ENCODE results near the gene NFKBIZ. TPM values are rescaled to one million over a fixed set of nuclear protein-coding genes. Genes with fewer than 3 reads are reported as not detected.

The NFKBIZ gene
- polyA plus RNA-seq, 1 of the 3 experiments (the other 2 are of a cell fraction), result 59.9 TPM

DNA sequence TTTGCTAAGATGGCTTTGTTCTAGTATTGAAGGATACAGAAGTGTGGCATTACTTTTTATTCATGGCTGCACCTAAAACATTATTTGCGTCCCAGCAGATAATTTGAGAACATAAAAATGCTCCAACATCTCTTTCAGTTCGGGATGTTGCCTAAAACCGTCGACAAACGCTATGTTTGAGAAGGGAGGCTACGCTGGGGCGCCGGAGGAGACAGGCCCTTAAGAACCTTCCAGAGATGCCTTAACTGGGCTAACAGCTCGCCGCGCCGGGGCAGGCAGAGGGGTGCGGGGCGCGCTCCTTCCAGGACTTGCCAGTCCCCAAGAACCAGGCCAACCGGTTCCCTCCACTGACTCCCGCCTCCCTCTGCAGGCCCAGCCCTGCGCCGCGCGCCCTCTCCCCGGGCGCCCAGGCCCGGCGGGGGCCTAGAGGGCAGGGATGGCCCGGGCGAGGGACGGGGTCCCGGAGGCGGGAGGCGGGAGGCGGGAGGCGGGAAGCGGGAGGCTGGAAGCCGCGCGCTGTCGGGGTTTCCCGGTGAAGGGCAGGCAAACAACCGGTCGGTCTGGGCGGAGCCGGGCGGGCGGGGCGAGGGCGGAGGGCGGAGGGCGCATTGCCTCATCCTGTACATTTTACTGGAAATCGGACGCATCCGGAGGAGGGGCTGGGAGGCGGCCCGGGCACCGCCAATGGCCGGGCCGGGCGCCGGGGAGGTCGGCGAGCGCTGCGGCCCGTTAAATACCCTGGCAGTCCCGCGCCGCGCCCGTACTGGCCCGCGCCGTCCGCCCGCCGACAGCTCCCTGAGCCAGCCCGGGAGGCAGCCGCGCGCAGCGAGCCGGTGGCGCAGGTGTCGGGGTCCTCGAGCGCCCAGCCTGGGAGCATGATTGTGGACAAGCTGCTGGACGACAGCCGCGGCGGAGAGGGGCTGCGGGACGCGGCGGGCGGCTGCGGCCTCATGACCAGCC is at the start of gene NFKBIZ (continued):
- TF ChIP-seq CHD2 (IDR thresholded peaks at IDR 0.05; ENCODE audit: low read length, partially characterized antibody) (peak; percentile 4), RAD21 (IDR thresholded peaks at IDR 0.05; ENCODE audit: low read length) (no peak), SMC3 (IDR thresholded peaks at IDR 0.05; ENCODE audit: low read depth, low read length) (peak; percentile 19; the same call in 1 of the 2 replicates), RXRA (IDR thresholded peaks at IDR 0.05; ENCODE audit: borderline replicate concordance, low read depth) (no peak)
- TF ChIP-seq, protein P1, sequence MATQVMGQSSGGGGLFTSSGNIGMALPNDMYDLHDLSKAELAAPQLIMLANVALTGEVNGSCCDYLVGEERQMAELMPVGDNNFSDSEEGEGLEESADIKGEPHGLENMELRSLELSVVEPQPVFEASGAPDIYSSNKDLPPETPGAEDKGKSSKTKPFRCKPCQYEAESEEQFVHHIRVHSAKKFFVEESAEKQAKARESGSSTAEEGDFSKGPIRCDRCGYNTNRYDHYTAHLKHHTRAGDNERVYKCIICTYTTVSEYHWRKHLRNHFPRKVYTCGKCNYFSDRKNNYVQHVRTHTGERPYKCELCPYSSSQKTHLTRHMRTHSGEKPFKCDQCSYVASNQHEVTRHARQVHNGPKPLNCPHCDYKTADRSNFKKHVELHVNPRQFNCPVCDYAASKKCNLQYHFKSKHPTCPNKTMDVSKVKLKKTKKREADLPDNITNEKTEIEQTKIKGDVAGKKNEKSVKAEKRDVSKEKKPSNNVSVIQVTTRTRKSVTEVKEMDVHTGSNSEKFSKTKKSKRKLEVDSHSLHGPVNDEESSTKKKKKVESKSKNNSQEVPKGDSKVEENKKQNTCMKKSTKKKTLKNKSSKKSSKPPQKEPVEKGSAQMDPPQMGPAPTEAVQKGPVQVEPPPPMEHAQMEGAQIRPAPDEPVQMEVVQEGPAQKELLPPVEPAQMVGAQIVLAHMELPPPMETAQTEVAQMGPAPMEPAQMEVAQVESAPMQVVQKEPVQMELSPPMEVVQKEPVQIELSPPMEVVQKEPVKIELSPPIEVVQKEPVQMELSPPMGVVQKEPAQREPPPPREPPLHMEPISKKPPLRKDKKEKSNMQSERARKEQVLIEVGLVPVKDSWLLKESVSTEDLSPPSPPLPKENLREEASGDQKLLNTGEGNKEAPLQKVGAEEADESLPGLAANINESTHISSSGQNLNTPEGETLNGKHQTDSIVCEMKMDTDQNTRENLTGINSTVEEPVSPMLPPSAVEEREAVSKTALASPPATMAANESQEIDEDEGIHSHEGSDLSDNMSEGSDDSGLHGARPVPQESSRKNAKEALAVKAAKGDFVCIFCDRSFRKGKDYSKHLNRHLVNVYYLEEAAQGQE (IDR thresholded peaks at IDR 0.05; ENCODE audit: low read depth, low read length), result peak; percentile 83
- TF ChIP-seq, protein P2, sequence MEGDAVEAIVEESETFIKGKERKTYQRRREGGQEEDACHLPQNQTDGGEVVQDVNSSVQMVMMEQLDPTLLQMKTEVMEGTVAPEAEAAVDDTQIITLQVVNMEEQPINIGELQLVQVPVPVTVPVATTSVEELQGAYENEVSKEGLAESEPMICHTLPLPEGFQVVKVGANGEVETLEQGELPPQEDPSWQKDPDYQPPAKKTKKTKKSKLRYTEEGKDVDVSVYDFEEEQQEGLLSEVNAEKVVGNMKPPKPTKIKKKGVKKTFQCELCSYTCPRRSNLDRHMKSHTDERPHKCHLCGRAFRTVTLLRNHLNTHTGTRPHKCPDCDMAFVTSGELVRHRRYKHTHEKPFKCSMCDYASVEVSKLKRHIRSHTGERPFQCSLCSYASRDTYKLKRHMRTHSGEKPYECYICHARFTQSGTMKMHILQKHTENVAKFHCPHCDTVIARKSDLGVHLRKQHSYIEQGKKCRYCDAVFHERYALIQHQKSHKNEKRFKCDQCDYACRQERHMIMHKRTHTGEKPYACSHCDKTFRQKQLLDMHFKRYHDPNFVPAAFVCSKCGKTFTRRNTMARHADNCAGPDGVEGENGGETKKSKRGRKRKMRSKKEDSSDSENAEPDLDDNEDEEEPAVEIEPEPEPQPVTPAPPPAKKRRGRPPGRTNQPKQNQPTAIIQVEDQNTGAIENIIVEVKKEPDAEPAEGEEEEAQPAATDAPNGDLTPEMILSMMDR (IDR thresholded peaks at IDR 0.05), result no peak

DNA sequence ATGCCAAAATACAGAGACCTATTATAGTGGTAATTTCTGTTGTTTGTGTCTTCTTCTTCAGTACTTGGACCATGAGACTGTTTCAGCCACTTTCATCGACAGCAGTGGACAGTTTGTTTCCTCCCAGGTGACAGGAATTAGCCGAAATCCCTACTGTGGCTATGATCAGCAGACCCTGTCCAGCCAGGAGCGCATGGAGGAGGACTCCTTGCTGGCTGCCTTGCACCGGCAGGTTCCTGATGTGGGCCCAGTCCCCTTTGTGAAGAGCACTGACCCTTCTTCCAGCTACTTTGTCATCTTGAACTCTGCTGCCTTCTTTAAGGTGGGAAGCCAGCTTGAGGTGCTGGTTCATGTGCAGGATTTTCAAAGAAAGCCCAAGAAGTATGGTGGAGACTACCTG is 48.1 kb upstream of the NFKBIZ start:
- DNase-seq, result no peak
- Histone ChIP-seq H3F3A (replicated peaks; ENCODE audit: insufficient read depth) (no peaks in the 10 kb centered on the region), H3K27ac (ENCODE audit: low read depth in 2 of 2, low read length in 1 of 2) (no peak overlapping the region), H3K9ac (no peak overlapping the region), H3K27me3 (ENCODE audit: insufficient read depth) (no peaks in the 10 kb centered on the region), H3K9me3 (no peaks in the 10 kb centered on the region), H3K4me2 (no peak overlapping the region), H3K4me1 (ENCODE audit: control insufficient read depth in 1 of 2, insufficient read depth in 2 of 2, low read depth in 1 of 2, low read length in 1 of 2) (no peaks in the 10 kb centered on the region), H3K36me3 (replicated peaks in 1 of 2; ENCODE audit: control insufficient read depth in 1 of 2, insufficient read depth in 2 of 2, low read length in 1 of 2) (peaks cover 34 to 37% of the 10 kb centered on the region in 2 experiments), H3K79me2 (ENCODE audit: insufficient read depth) (peaks cover 11% of the 10 kb centered on the region), H2AFZ (ENCODE audit: low read depth) (no peak overlapping the region), H3K9me2 (no peaks in the 10 kb centered on the region), H3K4me3 (ENCODE audit: low read depth in 2 of 2, low read length in 1 of 2) (no peak overlapping the region), H4K20me1 (ENCODE audit: insufficient read depth) (no peaks in the 10 kb centered on the region)
- WGBS (ENCODE audit: low lambda C conversion rate), result 100% methylated on average over 4 of the region's 4 CpGs
- ChIA-PET POLR2A (no interaction called here), CTCF (interaction anchor here (0.7 to 14.2 kb wide), 4 partner anchors 20 to 429 kb away, joined by 3 to 165 read pairs (median 28); no protein-coding TSS in a partner anchor)
- TF ChIP-seq TAF1 (IDR thresholded peaks at IDR 0.05; ENCODE audit: borderline replicate concordance, low read depth, low read length) (no peak), JUND (IDR thresholded peaks at IDR 0.05) (no peak), EP300 (IDR thresholded peaks at IDR 0.05; ENCODE audit: borderline replicate concordance in 1 of 2, low read depth in 1 of 2, low read length in 1 of 2) (no peak), POLR2AphosphoS5 (IDR thresholded peaks at IDR 0.05; ENCODE audit: low read depth, low read length) (no peak), MEF2A (IDR thresholded peaks at IDR 0.05; ENCODE audit: borderline replicate concordance, low read depth) (no peak), RAD21 (IDR thresholded peaks at IDR 0.05; ENCODE audit: low read length) (no peak), SMC3 (IDR thresholded peaks at IDR 0.05; ENCODE audit: low read depth, low read length) (no peak), NRF1 (IDR thresholded peaks at IDR 0.05; ENCODE audit: low read depth, low read length) (no peak), SIN3A (IDR thresholded peaks at IDR 0.05; ENCODE audit: borderline replicate concordance, low read depth, low read length) (no peak), MXI1 (IDR thresholded peaks at IDR 0.05; ENCODE audit: low read depth, low read length) (no peak)
- TF ChIP-seq, protein P3, sequence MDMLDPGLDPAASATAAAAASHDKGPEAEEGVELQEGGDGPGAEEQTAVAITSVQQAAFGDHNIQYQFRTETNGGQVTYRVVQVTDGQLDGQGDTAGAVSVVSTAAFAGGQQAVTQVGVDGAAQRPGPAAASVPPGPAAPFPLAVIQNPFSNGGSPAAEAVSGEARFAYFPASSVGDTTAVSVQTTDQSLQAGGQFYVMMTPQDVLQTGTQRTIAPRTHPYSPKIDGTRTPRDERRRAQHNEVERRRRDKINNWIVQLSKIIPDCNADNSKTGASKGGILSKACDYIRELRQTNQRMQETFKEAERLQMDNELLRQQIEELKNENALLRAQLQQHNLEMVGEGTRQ (IDR thresholded peaks at IDR 0.05; ENCODE audit: borderline replicate concordance, low read depth, low read length), result no peak
- TF ChIP-seq, protein P4, sequence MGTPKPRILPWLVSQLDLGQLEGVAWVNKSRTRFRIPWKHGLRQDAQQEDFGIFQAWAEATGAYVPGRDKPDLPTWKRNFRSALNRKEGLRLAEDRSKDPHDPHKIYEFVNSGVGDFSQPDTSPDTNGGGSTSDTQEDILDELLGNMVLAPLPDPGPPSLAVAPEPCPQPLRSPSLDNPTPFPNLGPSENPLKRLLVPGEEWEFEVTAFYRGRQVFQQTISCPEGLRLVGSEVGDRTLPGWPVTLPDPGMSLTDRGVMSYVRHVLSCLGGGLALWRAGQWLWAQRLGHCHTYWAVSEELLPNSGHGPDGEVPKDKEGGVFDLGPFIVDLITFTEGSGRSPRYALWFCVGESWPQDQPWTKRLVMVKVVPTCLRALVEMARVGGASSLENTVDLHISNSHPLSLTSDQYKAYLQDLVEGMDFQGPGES (IDR thresholded peaks at IDR 0.05; ENCODE audit: low read depth, low read length), result no peak
- TF ChIP-seq, protein P5, sequence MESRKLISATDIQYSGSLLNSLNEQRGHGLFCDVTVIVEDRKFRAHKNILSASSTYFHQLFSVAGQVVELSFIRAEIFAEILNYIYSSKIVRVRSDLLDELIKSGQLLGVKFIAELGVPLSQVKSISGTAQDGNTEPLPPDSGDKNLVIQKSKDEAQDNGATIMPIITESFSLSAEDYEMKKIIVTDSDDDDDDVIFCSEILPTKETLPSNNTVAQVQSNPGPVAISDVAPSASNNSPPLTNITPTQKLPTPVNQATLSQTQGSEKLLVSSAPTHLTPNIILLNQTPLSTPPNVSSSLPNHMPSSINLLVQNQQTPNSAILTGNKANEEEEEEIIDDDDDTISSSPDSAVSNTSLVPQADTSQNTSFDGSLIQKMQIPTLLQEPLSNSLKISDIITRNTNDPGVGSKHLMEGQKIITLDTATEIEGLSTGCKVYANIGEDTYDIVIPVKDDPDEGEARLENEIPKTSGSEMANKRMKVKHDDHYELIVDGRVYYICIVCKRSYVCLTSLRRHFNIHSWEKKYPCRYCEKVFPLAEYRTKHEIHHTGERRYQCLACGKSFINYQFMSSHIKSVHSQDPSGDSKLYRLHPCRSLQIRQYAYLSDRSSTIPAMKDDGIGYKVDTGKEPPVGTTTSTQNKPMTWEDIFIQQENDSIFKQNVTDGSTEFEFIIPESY (IDR thresholded peaks at IDR 0.05; ENCODE audit: borderline replicate concordance, low read depth), result no peak
- TF ChIP-seq, protein P6, sequence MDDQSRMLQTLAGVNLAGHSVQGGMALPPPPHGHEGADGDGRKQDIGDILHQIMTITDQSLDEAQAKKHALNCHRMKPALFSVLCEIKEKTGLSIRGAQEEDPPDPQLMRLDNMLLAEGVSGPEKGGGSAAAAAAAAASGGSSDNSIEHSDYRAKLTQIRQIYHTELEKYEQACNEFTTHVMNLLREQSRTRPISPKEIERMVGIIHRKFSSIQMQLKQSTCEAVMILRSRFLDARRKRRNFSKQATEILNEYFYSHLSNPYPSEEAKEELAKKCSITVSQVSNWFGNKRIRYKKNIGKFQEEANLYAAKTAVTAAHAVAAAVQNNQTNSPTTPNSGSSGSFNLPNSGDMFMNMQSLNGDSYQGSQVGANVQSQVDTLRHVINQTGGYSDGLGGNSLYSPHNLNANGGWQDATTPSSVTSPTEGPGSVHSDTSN (IDR thresholded peaks at IDR 0.05), result no peak

Measured in SK-N-SH (cell line).